MCF 10A (cell line): Measurements from ENCODE around the gene TNFSF9. TPM values are rescaled to one million over a fixed set of nuclear protein-coding genes. Genes with fewer than 3 reads are reported as not detected.

ENCODE experiments used
- BruUV-seq: library from RNA; stranded (reverse); fragments of 400-500 nt; replicated peaks from 2 replicates; lab custom pipeline; 2021; lab: Mats Ljungman, UMichigan
- CTCF ChIA-PET: fragments of 300-600 bp; sonication (Branson Sonifier 250); formaldehyde crosslinking; extraction: SDS; loops from one replicate; lab custom pipeline; 2021; ENCODE audit warnings: antibody characterized with exemption, inconsistent platforms; lab: Yijun Ruan, JAX
- POLR2A ChIA-PET: fragments of 300-600, 350-650 bp; sonication (Branson Sonifier 250); formaldehyde crosslinking; extraction: SDS; loops from one replicate; lab custom pipeline; 2020; ENCODE audit warnings: antibody characterized with exemption, inconsistent platforms; lab: Yijun Ruan, JAX
- DNase-seq: peaks from one replicate; pipeline ENCODE4 v3.0.0-alpha.2; 2018; ENCODE audit not compliant: unreplicated experiment
- H3K27ac Mint-ChIP-seq: one replicate; pipeline ENCODE4 v1.8.0; 2022; ENCODE audit warnings: mild to moderate bottlenecking, low read depth, mixed read lengths; ENCODE audit not compliant: unreplicated experiment
- H3K27me3 Mint-ChIP-seq: one replicate; pipeline ENCODE4 v1.8.0; 2022; ENCODE audit warnings: mixed read lengths; ENCODE audit not compliant: insufficient read depth, unreplicated experiment
- H3K36me3 Mint-ChIP-seq: one replicate; pipeline ENCODE4 v1.8.0; 2022; ENCODE audit warnings: mild to moderate bottlenecking, moderate library complexity, mixed read lengths; ENCODE audit not compliant: insufficient read depth, unreplicated experiment
- H3K4me1 Mint-ChIP-seq: one replicate; pipeline ENCODE4 v1.8.0; 2022; ENCODE audit warnings: mixed read lengths; ENCODE audit not compliant: insufficient read depth, unreplicated experiment
- H3K4me3 Mint-ChIP-seq: one replicate; pipeline ENCODE4 v1.8.0; 2022; ENCODE audit warnings: mild to moderate bottlenecking, moderate library complexity, mixed read lengths; ENCODE audit not compliant: unreplicated experiment
- H3K9me3 Mint-ChIP-seq: one replicate; pipeline ENCODE4 v1.8.0; 2022; ENCODE audit warnings: mixed read lengths; ENCODE audit not compliant: unreplicated experiment
- intact Hi-C: fragments of 100-400 bp; cut with micrococcal nuclease; formaldehyde crosslinking; loops from 2 replicates; pipeline ENCODE4 v1.14.1; 2022
- total RNA-seq: library from RNA; stranded (reverse); gene quantifications from 2 replicates; pipeline ENCODE4 v1.2.3, GENCODE V29; 2022
- TF ChIP-seq, protein P1 (sequence below): fragments of 200-600 bp; IDR thresholded peaks from one replicate; pipeline ENCODE4 v1.8.0; 2022; ENCODE audit warnings: antibody characterized with exemption, mild to moderate bottlenecking; ENCODE audit not compliant: unreplicated experiment

The TNFSF9 gene
- total RNA-seq, 1 experiment from 2014 or later = 6.2 TPM

DNA sequence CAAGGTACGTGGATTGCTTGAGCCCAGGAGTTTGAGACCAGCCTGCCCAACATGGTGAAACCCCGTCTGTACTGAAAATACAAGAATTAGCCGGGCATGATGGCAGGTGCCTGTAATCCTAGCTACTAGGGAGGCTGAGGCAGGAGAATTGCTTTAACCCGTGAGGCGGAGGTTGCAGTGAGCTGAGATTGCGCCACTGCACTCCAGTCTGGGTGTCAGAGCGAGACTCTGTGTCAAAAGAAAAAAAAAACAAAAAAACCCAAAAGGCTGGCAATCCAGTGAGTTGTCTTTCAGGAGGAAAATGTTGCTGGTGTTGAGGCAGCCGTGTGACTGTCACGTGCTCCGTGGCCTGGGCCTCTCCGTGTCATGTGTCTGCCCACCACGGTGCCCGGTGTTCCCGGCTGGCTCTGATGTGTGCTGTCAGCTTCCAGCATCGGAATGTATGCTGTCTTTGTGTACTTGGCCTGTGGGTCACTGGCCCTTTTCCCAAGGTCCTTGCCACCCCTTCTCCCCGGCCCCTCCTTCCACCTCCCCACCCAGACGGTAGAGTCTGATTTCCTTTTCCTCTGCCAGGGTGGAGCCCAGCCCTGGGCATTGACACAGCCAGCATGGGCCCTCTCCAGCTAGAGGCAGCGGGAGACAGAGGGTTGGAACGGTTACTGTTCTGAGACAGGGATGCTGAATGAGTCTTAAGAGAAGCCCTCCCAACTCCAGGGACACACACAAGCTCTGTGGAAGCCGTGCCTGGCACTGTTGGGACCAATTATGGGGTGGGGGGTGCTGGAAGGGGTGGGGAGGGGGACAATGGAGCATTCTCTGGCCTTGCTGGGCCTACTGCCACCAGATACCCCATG, 21.5 kb upstream of the TNFSF9 start:
- intact Hi-C loops = no loop called here
- Mint-ChIP-seq H3K36me3 (no peaks in the 10 kb centered on the region), H3K27me3 (no peaks in the 10 kb centered on the region), H3K4me3 (no peak overlapping the region), H3K27ac (no peak overlapping the region), H3K9me3 (no peaks in the 10 kb centered on the region), H3K4me1 (no peaks in the 10 kb centered on the region)
- no TSS peak for BruUV-seq
- ChIA-PET POLR2A (interaction anchor here (0.6 kb wide), 1 partner anchor 15 kb away, joined by 3 read pairs; no protein-coding TSS in a partner anchor), CTCF (no interaction called here)
- no peak for DNase-seq
- TF ChIP-seq, protein P1, sequence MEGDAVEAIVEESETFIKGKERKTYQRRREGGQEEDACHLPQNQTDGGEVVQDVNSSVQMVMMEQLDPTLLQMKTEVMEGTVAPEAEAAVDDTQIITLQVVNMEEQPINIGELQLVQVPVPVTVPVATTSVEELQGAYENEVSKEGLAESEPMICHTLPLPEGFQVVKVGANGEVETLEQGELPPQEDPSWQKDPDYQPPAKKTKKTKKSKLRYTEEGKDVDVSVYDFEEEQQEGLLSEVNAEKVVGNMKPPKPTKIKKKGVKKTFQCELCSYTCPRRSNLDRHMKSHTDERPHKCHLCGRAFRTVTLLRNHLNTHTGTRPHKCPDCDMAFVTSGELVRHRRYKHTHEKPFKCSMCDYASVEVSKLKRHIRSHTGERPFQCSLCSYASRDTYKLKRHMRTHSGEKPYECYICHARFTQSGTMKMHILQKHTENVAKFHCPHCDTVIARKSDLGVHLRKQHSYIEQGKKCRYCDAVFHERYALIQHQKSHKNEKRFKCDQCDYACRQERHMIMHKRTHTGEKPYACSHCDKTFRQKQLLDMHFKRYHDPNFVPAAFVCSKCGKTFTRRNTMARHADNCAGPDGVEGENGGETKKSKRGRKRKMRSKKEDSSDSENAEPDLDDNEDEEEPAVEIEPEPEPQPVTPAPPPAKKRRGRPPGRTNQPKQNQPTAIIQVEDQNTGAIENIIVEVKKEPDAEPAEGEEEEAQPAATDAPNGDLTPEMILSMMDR = no peak

DNA sequence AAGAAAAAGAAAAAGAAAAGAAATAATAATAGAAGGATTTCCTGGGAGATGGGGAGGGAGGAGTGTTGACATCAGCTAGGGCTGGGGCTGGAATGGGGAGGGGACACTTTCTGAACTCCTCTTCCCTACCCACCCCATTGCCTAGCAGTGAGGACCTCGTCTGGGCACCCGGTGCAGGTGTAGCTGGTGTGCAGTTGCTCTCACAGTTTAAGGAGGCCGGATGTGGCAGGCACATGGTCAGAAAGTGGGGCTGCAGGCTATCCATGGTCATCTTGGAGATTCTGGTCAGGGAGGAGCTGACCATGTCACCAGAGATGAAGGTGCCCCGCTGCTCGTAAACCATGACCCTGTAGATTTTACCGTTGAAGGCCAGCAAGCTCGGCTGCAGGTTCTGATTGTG, 20.2 kb upstream of the TNFSF9 start:
- intact Hi-C loops = no loop called here
- Mint-ChIP-seq H3K9me3 (no peaks in the 10 kb centered on the region), H3K4me1 (no peaks in the 10 kb centered on the region), H3K4me3 (no peak overlapping the region), H3K27ac (no peak overlapping the region), H3K27me3 (no peaks in the 10 kb centered on the region), H3K36me3 (no peaks in the 10 kb centered on the region)
- TF ChIP-seq, protein P1 = no peak
- DNase-seq = no peak
- BruUV-seq = no TSS peak
- POLR2A ChIA-PET = interaction anchor here (0.6 to 1.3 kb wide), 2 partner anchors 51 to 227 kb away, joined by 3 read pairs; partner anchors contain the start of gene SLC25A23
- CTCF ChIA-PET = interaction anchor here (0.6 to 1.2 kb wide), 2 partner anchors 121 to 122 kb away, joined by 3 read pairs; no protein-coding TSS in a partner anchor

DNA sequence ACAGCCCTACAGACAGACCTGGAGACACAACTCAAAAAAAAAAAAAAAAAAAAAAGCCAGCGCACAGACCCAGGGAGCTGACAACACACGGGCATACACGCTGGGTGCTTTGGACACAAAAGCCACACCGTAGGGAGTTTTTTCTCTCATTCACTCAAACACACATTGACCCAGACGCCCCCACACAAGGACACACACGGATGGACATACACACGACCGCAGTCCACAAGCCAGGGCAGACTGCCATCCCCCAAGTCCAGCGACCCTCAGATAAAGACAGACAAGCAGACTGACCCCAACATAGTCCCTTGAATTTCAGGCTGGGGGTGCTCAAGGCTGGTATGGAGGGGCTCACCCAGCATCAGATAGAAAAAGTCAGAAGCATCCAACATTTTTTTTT, 16.7 kb upstream of the TNFSF9 start:
- Mint-ChIP-seq H3K27ac (no peak overlapping the region), H3K27me3 (no peaks in the 10 kb centered on the region), H3K36me3 (no peaks in the 10 kb centered on the region), H3K4me3 (no peak overlapping the region), H3K9me3 (no peaks in the 10 kb centered on the region), H3K4me1 (peaks cover 13% of the 10 kb centered on the region)
- POLR2A ChIA-PET = no interaction called here
- BruUV-seq = no TSS peak
- TF ChIP-seq, protein P1 = no peak
- CTCF ChIA-PET = no interaction called here
- intact Hi-C loops = no loop called here
- DNase-seq = no peak

DNA sequence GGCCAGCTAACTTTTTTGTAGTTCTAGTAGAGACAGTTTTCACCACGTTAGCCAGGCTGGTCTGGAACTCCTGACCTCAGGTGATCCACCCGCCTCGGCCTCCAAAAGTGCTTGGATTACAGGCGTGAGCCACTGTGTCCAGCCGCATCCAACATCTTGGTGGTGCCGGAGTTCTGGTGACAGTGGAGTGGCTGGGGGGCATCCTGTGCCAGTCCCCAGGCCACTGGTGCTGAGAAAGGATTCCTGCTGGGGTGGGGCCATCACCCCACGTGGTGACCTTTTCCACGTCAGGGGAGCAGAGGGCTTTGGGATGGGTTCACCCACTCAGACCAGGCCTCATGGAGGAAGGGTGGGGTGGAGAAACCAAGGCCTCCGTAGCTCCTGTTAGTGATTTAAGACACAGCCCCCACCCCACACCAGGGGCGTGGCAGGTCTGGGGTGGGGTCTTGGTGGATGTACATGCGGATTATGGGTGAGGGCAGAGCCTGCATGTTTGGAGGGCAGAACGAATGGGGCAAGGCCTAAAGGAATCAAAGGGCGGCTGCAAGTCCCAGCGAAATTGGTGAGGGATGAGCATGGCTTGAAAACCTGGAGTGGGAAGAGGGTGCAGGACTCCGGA, 15.8 kb upstream of the TNFSF9 start:
- no peaks in the 10 kb centered on the region for H3K27me3 Mint-ChIP-seq
- H3K9me3 Mint-ChIP-seq = no peaks in the 10 kb centered on the region
- H3K27ac Mint-ChIP-seq = no peak overlapping the region
- intact Hi-C loops = loop anchor here (5.0 kb wide), 1 partner anchor 47 kb away; no protein-coding TSS in a partner anchor
- no peaks in the 10 kb centered on the region for H3K36me3 Mint-ChIP-seq
- no TSS peak for BruUV-seq
- CTCF ChIA-PET = interaction anchor here (0.7 kb wide), 1 partner anchor 21 kb away, joined by 3 read pairs; no protein-coding TSS in a partner anchor
- H3K4me1 Mint-ChIP-seq = peaks cover 17% of the 10 kb centered on the region
- DNase-seq = no peak
- TF ChIP-seq, protein P1 = no peak
- POLR2A ChIA-PET = no interaction called here
- H3K4me3 Mint-ChIP-seq = no peak overlapping the region
